Measurements from ENCODE around the gene HLA-DRB1.

HLA-DRB1 gene

GRCh38 chr6:32627249-32627648 lies 37.6 kb upstream of the HLA-DRB1 start:
- no peak for TF ChIP-seq CTCF (IDR thresholded peaks at IDR 0.05; ENCODE audit: insufficient read depth, low read depth, low read length, missing control alignments)
- no peak overlapping the region for H3K4me3 ChIP-seq (ENCODE audit: low read length)

DNA sequence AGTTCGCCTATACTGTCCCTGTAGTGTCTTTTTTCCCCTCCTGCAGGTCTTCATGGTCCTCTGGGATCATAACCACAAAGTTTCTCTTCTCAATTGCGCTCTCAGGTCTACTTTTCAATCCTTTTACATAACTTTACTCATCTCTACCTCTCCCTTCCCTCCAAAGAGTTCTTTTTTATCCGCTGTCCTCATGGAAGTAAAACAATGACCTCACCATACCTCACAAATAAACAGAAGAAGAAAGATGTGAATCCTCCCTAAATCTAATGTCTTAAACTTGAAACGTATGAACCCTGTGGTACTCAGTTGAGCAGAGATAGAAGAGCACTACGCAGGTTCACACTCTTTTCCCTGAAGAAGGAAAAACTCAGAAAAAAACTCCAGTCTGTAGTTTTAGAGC lies 35.5 kb upstream of the HLA-DRB1 start:
- no peak for TF ChIP-seq CTCF (IDR thresholded peaks at IDR 0.05; ENCODE audit: insufficient read depth, low read depth, low read length, missing control alignments)
- no peak overlapping the region for H3K4me3 ChIP-seq (ENCODE audit: low read length)
- no peak for DNase-seq (ENCODE audit: low read depth)

More at GRCh38 chr6:32627249-32627648, 37.6 kb upstream of the HLA-DRB1 start:
- no peak for DNase-seq (ENCODE audit: low read depth)

DNA sequence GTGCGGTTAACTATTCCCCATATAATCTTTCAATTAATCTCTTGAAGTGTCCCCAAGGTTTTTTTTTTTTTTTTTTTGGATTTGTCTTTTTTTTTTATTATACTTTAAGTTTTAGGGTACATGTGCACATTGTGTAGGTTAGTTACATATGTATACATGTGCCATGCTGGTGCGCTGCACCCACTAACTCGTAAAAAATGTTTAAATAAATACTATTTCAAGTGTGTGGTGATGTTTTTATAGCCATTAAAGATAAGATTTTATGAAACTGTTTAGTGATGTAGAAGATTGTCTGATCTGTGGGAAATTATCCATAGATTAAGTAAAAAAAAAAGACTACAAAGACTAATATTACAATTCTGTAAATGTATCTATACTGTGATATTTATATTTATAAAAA lies 34.9 kb upstream of the HLA-DRB1 start:
- no peak for TF ChIP-seq CTCF (IDR thresholded peaks at IDR 0.05; ENCODE audit: insufficient read depth, low read depth, low read length, missing control alignments)
- H3K4me3 ChIP-seq (ENCODE audit: low read length), result no peak overlapping the region
- no peak for DNase-seq (ENCODE audit: low read depth)

- DNase-seq (ENCODE audit: low read depth), result no peak
- TF ChIP-seq CTCF (IDR thresholded peaks at IDR 0.05; ENCODE audit: insufficient read depth, low read depth, low read length, missing control alignments), result no peak
- no peak overlapping the region for H3K4me3 ChIP-seq (ENCODE audit: low read length)
These were observed 34.0 kb upstream of the HLA-DRB1 start for GRCh38 chr6:32623693-32624092.

GRCh38 chr6:32622545-32623401 lies 33.1 kb upstream of the HLA-DRB1 start:
- DNase-seq (ENCODE audit: low read depth), result peak; percentile 8
- no peak for TF ChIP-seq CTCF (IDR thresholded peaks at IDR 0.05; ENCODE audit: insufficient read depth, low read depth, low read length, missing control alignments)
- no peak overlapping the region for H3K4me3 ChIP-seq (ENCODE audit: low read length)

DNA sequence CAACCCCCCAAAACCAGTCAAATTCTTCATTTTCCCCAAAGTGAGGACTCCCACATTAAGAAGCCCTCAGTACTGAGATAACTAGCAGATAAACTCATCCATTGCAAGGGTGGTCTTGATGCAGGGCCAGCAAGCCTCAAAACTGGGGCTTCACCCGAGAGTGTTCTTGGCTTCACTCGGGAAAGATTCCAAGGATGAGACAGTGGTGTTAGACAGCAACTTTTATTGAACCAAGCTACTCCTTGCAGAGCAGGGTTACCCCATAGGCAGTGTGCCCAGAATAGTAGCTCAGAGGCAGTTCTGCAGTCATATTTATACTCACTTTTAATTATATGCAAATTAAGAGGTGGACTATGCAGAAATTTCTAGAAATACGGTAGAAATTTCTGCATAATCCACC lies 31.7 kb upstream of the HLA-DRB1 start:
- DNase-seq (ENCODE audit: low read depth), result no peak
- no peak for TF ChIP-seq CTCF (IDR thresholded peaks at IDR 0.05; ENCODE audit: insufficient read depth, low read depth, low read length, missing control alignments)
- no peak overlapping the region for H3K4me3 ChIP-seq (ENCODE audit: low read length)

- no peak for DNase-seq (ENCODE audit: low read depth)
- no peak for TF ChIP-seq CTCF (IDR thresholded peaks at IDR 0.05; ENCODE audit: insufficient read depth, low read depth, low read length, missing control alignments)
- no peak overlapping the region for H3K4me3 ChIP-seq (ENCODE audit: low read length)
These were observed 28.1 kb upstream of the HLA-DRB1 start for GRCh38 chr6:32617751-32618150.

All from epithelial cell of esophagus (primary cell).